GM12874 (cell line): ENCODE measurements around the gene FAM219B.

Source experiments
- CTCF ChIP-seq: IDR thresholded peaks from 2 replicates; pipeline ENCODE4 v1.5.1; 2011; ENCODE audit warnings: low read depth, mild to moderate bottlenecking, control low read depth, low read length, moderate library complexity; ENCODE audit not compliant: insufficient read depth

FAM219B gene

GRCh38 chr15:74867466-74868038, 39.1 kb downstream of the FAM219B start:
- TF ChIP-seq CTCF = no peak

DNA sequence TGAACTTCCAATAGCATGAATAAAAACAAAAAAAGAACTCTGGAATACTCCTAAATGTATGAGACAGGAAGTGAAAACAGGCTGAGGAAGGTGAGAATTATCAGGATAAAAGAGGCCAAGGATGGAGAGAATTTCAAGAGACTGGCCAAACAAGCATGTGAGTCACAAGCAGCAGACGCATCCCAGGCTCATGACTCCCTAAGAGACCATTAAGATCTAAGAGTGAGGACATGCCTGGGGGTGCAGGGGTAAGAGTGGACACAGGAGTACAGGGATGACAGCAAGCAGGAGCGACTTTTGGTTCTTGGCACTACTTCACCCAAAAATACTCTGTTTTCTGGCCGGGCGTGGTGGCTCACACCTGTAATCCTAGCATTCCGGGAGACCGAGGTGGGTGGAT, 40.6 kb downstream of the FAM219B start:
- no peak for TF ChIP-seq CTCF

- TF ChIP-seq CTCF = no peak
These were observed 41.3 kb downstream of the FAM219B start for GRCh38 chr15:74865316-74865715.

DNA sequence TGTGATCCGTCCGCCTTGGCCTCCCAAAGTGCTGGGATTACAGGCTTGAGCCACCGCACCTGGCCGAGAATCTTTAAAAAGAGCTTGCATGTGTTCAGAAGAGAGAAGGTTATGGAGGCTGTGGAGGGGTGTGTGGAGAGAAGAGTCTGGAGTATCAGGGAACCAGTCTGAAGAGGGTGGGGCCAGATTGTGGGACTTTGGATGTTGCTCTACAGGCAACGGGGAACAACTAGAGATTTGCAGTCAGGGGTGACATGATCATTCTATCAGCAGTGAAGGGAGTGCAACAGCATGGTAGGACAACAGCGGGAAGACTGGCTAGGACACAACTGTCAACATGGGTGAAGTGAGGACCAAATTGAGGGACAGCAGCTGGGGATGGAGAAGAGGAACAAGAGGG, 42.4 kb downstream of the FAM219B start:
- no peak for TF ChIP-seq CTCF

- TF ChIP-seq CTCF = no peak
These were observed 43.2 kb downstream of the FAM219B start for GRCh38 chr15:74863239-74864056.

- TF ChIP-seq CTCF = no peak
These were observed 48.3 kb downstream of the FAM219B start for GRCh38 chr15:74858369-74858740.

DNA sequence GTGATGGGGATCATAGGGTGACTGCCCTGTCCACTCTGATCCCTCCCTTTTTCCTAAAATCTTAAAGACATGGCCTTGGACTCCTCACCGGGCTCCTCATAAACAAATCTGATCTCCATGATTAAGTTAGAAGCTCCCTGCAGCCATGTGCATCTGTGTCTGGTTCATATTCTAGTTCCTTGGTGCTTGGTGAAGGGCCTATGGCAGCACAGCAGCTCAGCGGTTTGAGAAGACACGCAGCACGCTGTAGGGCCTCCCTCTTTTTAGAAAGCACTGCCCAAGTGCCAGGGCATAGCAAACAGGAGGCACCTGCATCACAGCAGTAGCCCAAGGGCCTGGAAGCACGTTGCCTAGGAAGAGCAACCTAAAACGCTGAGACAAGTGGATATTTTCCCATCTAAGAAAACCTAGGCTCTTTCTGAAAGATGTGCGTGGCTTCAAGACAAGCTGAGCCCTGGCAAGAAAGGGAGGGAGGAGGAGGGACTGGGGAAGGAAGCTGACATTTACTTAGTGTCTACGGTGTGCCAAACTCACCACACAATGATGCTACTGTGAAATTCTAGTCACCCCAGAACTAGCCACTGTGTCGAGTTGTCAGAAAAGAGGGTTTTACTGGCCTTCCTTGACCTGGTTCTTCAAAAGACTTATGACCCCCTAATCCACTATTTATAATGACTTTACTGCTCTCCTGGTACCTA, 48.8 kb downstream of the FAM219B start:
- no peak for TF ChIP-seq CTCF
